Neuron (in vitro differentiated cells): ENCODE data around the gene NSMCE1.
A peak's percentile ranks its signal among the peaks of the same experiment; 100 is the strongest.
"Not testable (repeated sequence)": the region's sequence is repeated elsewhere in the genome, so short reads cannot be mapped to it uniquely, and the experiment has no call there.

Experiments
- H2AFZ ChIP-seq: one replicate; pipeline ENCODE4 v1.6.1; 2013; ENCODE audit warnings: low read depth, mild to moderate bottlenecking, inconsistent platforms, low read length, moderate library complexity
- H3K27me3 ChIP-seq: one replicate; pipeline ENCODE4 v1.6.1; 2013; ENCODE audit warnings: low read length; ENCODE audit not compliant: insufficient read depth
- H3K36me3 ChIP-seq: one replicate; pipeline ENCODE4 v1.6.1; 2013; ENCODE audit warnings: low read length; ENCODE audit not compliant: insufficient read depth
- H3K4me1 ChIP-seq: one replicate; pipeline ENCODE4 v1.6.1; 2013; ENCODE audit warnings: low read length; ENCODE audit not compliant: insufficient read depth
- H3K4me3 ChIP-seq: 2 replicates; pipeline ENCODE4 v1.5.1; 2013; ENCODE audit warnings: mild to moderate bottlenecking, low read length, moderate library complexity
- H3K9me3 ChIP-seq: one replicate; pipeline ENCODE4 v1.6.1; 2013; ENCODE audit warnings: low read length

NSMCE1 gene

DNA sequence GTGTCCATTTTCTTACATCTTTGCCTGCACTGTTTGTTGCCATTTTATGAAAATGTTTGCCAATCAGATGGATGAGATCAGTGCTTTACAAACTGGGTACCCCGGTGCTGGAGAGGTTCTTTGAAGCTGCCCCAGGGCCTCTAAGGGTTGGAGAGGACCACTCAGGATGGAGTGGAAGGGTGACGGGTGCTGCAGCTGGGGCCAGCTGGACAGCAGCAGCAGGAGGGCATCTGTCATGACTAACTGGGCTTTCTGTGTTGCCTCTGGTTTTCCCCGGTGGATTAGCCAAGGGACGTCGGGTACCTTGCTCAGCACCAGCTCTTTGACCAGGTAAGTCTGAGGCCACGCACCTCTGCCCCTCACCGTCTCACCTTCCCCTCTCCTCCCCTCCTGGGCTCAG, 52.9 kb downstream of the NSMCE1 start:
- Histone ChIP-seq H2AFZ (no peak overlapping the region), H3K36me3 (peaks cover 9% of the 10 kb centered on the region), H3K4me1 (no peaks in the 10 kb centered on the region), H3K4me3 (no peak overlapping the region), H3K9me3 (no peaks in the 10 kb centered on the region), H3K27me3 (no peaks in the 10 kb centered on the region)

DNA sequence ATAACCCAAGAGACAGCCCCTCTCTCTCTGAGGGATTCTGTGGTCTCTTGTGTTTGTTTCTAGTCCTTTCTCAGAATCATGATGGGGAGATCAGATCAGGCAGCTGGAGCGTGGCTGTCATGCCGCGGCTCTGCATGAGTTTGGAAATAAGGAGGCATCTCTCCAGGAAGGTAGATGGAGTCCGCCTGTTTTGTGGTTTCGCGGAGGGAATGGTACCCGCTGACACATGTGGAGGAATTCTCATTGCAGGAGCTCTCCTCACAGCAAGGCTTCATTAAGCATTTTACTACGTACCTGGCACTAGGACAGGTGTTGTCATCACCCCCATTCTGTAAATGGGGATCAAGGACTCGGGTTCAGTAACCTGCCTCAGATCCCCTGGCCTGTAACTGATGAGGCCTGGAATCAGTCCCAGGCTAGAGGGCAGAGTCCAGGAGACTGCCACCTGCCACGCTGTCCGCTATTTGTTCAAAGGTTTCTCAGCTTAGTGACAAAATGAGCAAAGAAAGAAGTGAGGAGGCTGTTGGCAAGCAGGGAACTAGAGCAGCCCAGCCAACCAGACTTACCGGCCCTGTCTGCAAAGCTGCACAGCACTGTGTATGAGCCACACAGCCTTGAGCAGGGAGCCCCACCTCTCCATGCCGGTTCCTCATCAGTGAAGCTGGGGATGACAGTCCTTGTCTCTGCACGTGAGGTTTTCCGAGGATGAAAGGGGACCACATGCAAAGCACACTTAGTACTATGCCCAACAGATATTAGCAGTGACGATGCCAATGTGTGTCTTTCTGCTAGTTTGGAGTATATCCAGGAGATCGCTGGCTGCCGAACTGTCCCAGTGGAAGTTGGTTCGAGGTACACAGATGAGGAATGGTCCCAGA, 54.2 kb downstream of the NSMCE1 start:
- H2AFZ ChIP-seq: no peak overlapping the region
- no peaks in the 10 kb centered on the region for H3K4me1 ChIP-seq
- peaks cover 16% of the 10 kb centered on the region for H3K36me3 ChIP-seq
- no peaks in the 10 kb centered on the region for H3K27me3 ChIP-seq
- H3K9me3 ChIP-seq: no peaks in the 10 kb centered on the region
- no peak overlapping the region for H3K4me3 ChIP-seq

DNA sequence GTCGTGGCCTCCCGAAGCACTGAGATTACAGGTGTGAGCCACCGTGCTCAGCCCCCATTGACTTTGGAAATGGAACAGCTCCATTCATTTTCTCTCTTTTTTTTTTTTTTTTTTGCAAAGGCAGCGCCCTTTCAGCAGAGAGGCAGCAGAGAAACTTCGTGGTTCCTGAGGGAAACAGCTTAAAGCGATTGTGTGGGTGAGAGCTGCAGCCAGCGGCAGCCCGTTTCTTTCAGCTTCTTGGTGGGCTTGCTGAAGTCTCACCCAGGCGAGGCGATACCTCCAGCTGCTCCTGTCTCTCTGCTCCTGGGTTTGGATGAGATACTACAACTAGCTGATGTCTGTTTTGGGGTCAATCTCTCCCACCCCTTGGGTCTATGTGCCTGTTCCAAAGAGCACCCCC, 57.5 kb downstream of the NSMCE1 start:
- H3K36me3 ChIP-seq: peaks cover 14% of the 10 kb centered on the region
- no peaks in the 10 kb centered on the region for H3K4me1 ChIP-seq

DNA sequence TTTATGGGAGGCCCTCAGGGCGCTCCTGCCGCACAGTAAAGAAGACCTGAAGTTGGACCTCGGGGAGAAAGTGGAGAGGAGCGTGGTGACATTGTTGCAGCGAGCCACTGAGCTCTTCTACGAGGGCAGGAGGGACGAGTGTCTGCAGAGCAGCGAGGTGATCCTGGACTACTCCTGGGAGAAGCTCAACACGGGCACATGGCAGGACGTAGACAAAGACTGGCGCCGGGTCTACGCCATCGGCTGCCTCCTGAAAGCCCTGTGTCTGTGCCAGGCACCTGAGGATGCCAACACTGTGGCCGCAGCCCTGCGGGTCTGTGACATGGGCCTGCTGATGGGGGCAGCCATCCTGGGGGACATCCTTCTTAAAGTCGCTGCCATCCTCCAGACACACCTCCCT, 58.4 kb downstream of the NSMCE1 start:
- H3K36me3 ChIP-seq: peaks cover 14% of the 10 kb centered on the region
- no peak overlapping the region for H3K4me3 ChIP-seq
- H2AFZ ChIP-seq: no peak overlapping the region
- H3K4me1 ChIP-seq: no peaks in the 10 kb centered on the region
- no peaks in the 10 kb centered on the region for H3K9me3 ChIP-seq
- H3K27me3 ChIP-seq: no peaks in the 10 kb centered on the region

More for the DNA sequence above, 57.5 kb downstream of the NSMCE1 start:
- no peaks in the 10 kb centered on the region for H3K27me3 ChIP-seq
- no peak overlapping the region for H3K4me3 ChIP-seq
- H3K9me3 ChIP-seq: no peaks in the 10 kb centered on the region
- H2AFZ ChIP-seq: no peak overlapping the region

DNA sequence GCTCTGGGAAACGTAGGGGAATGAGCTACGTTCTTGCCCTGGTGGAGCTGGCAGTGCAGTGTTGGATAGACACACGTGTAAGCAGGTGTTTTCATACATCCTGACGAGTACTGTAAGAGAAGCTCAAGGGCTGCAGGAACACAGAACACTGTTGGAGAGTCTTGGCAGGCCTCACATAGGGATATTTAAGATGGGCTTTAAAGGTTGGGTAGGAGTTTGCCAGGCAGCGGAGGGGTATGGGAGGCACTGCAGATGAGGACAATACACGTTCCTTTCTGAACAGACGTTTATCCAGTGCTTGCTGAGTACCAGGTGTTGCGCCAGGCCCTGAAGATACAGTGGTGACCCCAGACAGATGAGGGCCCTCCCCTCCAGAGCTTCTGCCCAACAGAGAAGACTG, 59.0 kb downstream of the NSMCE1 start:
- H3K4me1 ChIP-seq: peaks cover 2% of the 10 kb centered on the region
- peaks cover 14% of the 10 kb centered on the region for H3K36me3 ChIP-seq
- no peaks in the 10 kb centered on the region for H3K9me3 ChIP-seq
- no peak overlapping the region for H3K4me3 ChIP-seq
- H3K27me3 ChIP-seq: no peaks in the 10 kb centered on the region
- H2AFZ ChIP-seq: no peak overlapping the region

DNA sequence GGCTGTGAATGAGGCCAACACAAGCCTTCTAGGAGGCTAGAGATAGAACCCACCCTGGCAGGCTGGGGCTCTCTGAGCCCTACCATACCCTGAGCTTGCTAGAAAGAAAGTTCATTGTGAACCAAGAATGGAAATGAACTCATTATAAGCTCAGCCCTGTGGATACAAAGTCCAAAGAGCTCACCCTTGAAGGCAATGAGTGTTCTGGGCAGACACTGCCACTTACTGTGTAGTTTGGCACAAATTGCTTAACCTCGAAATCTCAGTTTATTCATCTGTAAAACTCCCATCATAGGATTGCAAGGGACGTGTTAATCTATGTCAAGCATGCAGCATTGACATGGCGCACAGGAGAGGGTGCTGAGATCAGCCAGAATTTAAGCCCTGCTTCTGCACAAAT, 59.8 kb downstream of the NSMCE1 start:
- Histone ChIP-seq H3K4me3 (no peak overlapping the region), H3K9me3 (no peaks in the 10 kb centered on the region), H3K4me1 (peaks cover 5% of the 10 kb centered on the region), H3K36me3 (peaks cover 14% of the 10 kb centered on the region), H2AFZ (no peak overlapping the region), H3K27me3 (no peaks in the 10 kb centered on the region)

DNA sequence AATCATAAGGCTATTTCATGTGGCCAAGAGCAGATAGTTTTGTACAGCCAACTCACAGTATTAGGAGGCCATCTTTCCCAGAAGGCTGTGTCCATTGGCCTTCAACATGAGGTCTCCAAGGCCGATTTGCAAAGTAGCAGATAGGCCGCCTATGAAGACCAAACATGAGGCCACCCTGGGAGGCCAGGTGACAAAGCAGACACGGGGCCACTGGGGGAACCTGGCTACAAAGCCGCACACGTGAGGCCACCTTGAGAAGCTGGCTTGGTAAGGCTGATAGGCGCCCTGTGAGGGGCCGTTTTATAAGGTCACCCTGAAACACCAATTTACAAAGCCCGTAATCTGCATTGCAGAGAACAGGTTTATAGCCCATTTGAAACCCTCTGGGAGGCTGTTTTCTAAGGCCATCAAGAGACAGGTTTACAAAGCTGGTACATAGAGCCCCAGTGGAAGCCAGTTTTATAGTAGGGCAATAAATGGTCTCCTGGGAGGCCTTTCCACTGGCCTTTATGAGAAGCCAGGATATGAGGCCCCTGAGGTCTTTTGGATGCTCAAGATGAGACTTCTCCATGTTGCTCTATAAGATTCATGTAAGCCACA, 60.4 kb downstream of the NSMCE1 start:
- Histone ChIP-seq H3K36me3 (peaks cover 14% of the 10 kb centered on the region), H2AFZ (no peak overlapping the region), H3K4me1 (peaks cover 5% of the 10 kb centered on the region), H3K9me3 (no peaks in the 10 kb centered on the region), H3K27me3 (no peaks in the 10 kb centered on the region), H3K4me3 (no peak overlapping the region)

DNA sequence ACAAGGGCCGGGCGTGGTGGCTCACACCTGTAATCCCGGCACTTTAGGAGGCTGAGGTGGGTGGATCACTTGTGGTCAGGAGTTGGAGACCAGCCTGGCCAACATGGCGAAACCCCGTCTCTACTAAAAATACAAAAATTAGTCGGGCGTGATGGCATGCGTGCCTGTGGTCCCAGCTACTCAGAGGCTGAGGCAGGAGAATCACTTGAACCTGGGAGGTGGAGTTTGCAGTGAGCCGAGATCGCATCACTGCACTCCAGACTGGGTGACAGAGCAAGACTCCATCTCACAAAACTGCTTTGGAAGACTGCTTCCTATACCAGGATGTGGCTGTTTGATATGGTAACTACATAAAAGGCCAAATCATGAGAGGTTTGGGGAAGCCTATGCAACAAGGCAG, 61.5 kb downstream of the NSMCE1 start:
- H3K9me3 ChIP-seq, H3K27me3 ChIP-seq, H3K4me3 ChIP-seq, H2AFZ ChIP-seq: not testable (repeated sequence)
- Histone ChIP-seq H3K4me1 (peaks cover 10% of the 10 kb centered on the region), H3K36me3 (peaks cover 14% of the 10 kb centered on the region)

DNA sequence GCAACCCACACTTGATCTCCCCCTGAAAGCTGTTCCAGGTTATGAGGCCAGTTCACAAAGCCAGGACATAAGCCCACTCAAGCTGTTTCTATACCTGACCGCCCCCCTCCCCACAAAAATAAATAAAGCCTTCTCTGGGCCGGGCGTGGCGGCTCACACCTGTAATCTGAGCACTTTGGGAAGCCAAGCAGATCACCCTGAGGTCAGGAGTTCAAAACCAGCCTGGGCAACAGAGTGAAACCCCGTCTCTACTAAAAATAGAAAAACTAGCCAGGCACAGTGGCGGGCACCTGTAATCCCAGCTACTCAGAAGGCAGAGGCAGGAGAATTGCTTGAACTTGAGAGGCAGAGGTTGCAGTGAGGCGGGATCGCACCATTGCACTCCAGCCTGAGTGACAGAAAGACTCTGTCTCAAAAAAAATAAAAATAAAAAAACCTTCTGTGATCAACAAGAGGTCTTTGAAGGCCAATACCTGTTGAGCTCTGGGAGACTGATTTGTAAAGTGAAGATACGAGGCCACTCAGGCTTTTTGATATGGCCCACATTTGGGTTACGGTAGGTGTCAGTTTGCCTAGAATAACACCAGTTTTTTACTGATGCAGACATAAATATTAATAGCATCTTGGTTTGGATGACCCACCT, 63.0 kb downstream of the NSMCE1 start:
- no peak overlapping the region for H3K4me3 ChIP-seq
- no peak overlapping the region for H2AFZ ChIP-seq
- peaks cover 6% of the 10 kb centered on the region for H3K36me3 ChIP-seq
- no peaks in the 10 kb centered on the region for H3K27me3 ChIP-seq
- no peaks in the 10 kb centered on the region for H3K9me3 ChIP-seq
- H3K4me1 ChIP-seq: peaks cover 10% of the 10 kb centered on the region

DNA sequence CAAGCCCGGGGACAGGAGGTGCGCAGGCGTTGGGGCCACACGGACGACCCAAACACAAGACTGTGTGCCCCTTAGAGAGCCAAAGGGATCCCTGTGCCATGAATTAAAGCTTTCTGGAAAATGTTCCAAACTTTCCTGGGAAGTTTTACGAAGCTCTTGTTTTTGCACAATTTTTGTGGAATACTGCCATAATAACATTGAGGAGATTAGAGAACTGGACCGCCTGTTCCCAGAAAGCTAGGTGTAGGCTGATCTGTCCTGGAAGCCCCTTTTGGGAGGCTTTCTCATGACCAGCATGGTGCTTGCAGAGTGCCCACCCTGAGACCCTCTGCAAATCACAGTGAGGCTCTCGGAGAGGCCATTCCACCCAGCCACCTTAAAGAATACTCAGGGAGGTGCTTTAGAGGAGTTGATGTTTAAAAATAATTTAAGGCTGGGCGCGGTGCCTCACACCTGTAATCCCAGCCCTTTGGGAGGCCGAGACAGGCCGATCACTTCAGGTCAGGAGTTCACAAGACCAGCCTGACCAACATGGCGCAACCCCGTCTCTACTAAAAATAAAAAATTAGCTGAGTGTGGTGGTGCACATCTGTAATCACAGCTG, 64.2 kb downstream of the NSMCE1 start:
- peak overlapping the region; percentile 77 for H3K4me3 ChIP-seq
- H3K36me3 ChIP-seq: no peaks in the 10 kb centered on the region
- H3K9me3 ChIP-seq: no peaks in the 10 kb centered on the region
- H2AFZ ChIP-seq: peak overlapping the region; percentile 41
- H3K27me3 ChIP-seq: no peaks in the 10 kb centered on the region
- H3K4me1 ChIP-seq: peaks cover 10% of the 10 kb centered on the region

DNA sequence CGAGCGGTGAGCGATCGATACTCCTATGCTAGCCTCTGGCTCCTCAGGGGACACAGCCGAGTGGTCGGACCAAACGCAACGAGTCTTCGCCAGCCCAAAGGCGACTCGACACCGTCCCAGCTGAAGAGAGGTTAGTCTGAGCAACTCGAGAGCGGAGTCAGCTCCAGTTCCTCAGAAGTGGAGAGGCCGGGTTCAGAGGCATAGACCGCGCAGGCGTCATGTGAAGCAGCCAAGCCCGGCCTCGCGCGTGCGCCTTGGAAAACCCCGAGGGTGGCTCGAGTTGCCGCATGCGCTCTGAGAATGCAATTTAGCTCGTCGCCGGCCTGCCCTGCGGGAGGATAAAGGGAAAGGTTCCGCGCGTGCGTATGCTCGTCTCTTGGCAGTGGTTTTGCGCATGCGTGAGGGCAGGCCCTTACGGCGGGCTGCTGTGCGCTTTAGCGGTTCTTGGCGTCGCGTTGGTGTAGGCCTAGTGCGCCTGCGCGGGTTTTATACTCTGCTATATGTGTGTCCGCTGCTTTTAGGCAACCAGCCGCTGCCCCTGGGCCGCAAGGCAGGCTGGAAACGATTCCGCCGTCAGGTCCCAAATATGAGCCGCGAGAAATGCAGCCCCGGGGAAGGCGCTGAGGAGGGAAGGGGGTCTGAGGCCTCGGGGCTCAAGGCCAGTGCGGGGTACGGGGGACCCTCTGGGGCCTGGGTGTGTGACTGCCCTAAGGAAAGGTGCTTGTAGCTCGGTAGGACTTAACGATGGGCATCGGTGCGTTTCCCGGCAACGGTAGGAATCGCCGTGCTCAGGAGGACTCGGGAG, 64.9 kb downstream of the NSMCE1 start, which contains the start of gene KDM8:
Gene KDM8 (plus strand): TSS at position 20 of the 805 bp plus-strand sequence. CDS start 6,598 bp downstream, outside the sequence.
- Histone ChIP-seq H3K9me3 (no peaks in the 10 kb centered on the region), H2AFZ (peak within 1 kb of the TSS; percentile 69), H3K4me3 (peak within 1 kb of the TSS; percentile 77), H3K4me1 (peaks cover 10% of the 10 kb centered on the region), H3K27me3 (no peaks in the 10 kb centered on the region), H3K36me3 (no peaks in the 10 kb centered on the region)

DNA sequence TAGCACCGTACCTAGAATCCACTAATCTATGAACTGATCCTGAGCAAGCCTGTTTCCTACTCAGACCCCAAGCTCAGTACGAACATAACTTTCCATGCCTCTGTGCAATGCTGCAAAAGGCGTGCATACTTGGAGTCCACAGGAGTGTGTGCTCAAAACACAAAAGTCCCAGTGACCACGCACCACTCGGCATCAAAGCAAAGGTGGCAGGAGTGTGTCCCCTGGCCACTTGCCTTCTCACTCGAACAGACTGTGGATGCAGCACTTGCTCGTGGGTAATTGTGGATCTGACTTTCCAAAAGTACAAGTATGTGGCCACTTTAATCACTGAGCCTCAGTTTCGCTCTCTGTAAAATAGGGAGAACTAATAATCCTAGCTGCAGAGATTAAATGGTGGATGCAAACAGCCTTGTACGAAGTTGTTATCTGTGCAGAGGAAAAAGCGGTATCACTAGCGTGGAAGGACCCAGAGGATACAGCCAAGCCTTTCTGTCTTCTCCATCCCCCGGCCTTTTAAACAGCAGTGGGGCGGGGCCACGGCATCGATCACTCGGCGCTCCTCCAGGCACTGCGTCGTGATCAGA, 65.6 kb downstream of the NSMCE1 start:
- Histone ChIP-seq H3K27me3 (no peaks in the 10 kb centered on the region), H3K36me3 (no peaks in the 10 kb centered on the region), H3K9me3 (no peaks in the 10 kb centered on the region), H3K4me1 (peaks cover 10% of the 10 kb centered on the region), H2AFZ (peak overlapping the region; percentile 69), H3K4me3 (peak overlapping the region; percentile 77)
